CD1c-positive myeloid dendritic cell (primary cell): ENCODE data around the gene COL20A1.

Source experiments
- DNase-seq: peaks from one replicate; pipeline ENCODE4 v3.0.0-alpha.2; 2016; ENCODE audit errors: extremely low spot score

The COL20A1 gene

DNA sequence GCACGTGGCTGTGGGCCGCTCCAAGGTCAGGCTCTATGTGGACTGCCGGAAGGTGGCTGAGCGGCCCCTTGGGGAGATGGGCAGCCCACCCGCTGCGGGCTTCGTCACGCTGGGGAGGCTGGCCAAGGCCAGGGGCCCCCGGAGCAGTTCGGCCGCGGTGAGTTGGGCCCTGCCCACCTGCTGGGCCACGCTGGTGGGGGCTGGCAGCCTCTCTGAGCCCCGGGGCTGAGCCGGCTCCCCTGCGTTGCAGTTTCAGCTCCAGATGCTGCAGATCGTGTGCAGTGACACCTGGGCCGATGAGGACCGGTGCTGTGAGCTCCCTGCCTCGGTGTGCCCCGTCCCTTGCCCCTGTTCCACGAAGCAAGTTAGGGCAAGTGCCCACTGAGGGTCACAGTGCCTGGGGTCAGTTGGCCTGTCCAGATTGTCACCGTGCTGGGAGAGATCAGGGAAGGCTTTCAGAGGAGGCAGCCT lies 27.1 kb downstream of the COL20A1 start:
- no peak for DNase-seq

DNA sequence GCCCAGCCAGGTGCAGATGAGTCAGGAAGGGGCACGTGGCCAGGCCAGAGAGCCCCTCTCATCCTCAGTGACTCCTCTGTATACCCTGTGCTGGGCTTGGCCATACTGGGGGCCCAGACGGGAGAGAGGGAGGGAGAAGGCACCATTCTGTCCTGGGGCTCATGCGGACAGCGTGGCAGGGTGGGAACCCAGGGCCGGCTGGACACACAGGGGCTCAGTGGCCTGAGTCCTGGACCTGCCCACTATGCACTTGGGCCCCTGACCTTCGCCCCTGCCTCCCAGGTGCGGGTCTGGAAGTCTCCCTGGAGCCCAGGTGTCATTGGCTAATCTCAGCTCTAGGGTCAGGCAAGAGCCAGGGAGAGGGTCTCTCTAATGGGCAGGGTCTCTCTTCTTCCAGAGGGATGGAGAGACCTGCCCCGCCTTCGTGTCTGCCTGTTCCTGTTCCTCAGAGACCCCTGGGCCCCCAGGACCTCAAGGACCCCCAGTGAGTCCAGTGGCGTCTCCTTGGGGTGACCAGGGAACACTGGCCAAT lies 27.7 kb downstream of the COL20A1 start:
- DNase-seq, result no peak

DNA sequence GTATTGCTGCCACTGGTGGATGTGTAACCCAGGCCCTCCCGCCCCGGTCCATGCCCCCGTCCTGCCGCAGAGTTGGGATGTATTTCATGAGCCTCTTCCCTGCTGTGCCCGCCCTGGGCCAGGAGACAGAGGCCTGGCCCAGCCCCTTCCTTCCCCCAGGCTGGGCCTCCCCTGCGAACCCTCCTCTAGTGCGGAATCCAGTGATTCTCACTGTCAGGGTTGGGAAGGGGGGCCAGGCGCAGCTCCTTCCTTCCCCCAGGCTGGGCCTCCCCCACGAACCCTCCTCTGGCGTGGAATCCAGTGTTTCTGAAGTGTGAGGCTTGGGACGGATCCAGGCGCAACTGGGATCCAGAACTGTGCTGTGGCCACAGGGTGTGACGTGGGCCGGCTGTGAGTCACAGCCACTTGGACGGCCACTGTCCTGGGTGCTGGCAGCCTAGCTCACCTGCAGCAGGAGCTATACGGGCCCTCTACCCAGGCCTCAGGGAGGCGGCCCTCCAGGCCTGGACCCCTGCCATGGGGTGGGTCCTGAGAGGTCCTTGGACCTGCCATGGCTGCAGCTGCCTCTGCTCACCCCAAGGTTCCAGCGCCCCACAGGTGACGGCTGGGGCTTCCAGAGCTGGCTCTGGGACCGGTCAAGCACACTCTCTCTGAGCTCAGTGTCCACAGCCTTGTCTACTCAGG lies 28.3 kb downstream of the COL20A1 start:
- DNase-seq, result no peak

GRCh38 chr20:63322146-63322932 lies 29.4 kb downstream of the COL20A1 start:
- no peak for DNase-seq

DNA sequence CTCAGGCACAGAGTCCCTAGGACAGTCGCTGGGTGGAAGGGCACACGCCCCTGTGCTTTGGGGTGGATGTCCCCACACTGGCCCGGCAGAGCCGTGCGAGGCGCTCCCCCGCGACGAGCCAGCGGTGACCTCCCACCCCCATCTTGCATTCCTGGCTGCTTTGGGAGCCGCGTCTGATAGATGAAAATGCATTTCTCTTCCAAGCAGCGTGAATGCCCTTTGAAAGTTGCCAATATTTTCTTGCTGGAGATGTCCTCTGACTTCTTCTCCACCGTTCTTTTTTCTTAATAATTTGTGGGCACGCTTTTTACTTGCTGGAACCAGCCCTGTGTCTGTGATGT lies 29.9 kb downstream of the COL20A1 start:
- DNase-seq, result no peak

GRCh38 chr20:63323357-63323981 lies 30.5 kb downstream of the COL20A1 start:
- DNase-seq, result no peak

- DNase-seq, result no peak
These were observed 32.1 kb downstream of the COL20A1 start for GRCh38 chr20:63325021-63325471.

DNA sequence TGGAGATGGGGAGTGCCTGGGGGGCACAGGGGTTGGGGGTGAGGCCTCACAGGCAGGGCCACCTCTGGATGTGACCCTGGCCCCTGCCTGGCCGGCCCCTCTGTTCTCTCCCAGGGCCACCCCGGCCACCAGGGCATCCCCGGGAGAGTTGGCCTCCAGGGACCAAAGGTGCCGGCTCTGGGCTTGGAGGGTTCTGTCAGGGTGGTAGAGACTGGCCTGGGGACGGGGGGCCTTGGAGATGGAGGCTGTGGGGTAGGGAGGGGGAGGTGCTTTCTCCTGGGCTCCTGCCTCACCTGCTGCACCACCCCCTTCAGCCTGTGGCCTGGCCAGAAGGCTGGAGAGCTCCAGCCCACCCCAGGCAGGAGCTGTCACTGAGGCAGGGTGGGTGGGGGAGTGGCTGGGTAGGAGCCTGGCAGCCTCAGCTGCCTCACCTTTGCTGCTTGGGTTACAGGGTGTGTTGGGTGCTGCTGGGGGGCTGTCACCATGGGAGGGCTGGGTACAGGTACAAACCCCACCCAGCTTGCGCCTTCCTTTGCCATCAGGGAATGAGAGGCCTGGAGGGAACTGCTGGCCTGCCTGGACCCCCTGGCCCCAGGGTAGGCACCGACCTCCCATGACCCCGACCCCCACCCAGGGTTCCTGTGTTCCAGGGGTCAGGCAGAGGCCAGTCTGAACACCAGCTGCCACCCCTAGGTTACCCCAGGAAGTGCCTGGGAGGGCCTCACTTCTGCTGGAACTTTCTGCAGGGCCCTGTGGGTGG lies 32.7 kb downstream of the COL20A1 start:
- no peak for DNase-seq

DNA sequence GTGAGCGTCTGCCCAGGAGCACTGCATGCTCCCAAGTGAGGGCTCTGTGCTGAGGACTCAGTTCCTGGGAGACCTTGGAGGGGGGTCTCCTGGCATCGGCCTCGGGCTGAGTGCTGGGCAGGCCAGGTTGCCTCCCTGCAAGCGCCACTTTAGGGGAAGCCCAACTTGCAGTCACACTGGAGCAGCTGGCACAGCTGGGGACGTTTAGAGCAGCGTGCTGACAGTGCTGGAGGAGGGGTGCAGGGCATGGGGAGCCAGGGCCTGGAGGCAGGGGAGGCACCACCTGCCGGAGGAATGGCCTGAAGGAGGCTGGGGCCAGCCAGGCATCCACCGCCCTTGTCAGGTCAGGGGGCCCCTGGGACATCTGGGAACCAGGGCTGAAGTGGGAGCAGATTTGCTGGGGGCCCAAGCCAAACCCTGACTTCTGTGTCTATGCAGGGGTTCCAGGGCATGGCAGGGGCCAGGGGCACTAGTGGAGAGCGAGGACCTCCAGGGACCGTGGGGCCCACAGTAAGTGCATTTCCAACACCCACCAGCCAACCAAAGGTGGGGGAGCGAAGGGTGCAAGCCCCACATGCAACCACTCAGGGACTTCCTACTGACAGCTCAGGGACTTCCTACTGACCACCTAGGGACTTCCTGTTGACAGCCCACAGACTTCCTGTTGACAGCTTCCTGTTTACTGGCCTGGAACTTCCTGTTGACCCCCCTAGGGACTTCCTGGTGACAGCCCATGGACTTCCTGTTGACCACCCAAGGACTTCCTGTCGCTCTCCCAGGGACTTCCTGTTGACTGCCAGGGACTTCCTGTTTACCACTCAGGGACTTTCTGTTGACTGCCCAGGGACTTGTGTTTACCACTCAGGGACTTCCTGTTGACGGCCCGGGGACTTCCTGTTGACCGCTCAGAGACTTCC lies 33.6 kb downstream of the COL20A1 start:
- peak; percentile 4 for DNase-seq

- no peak for DNase-seq
These were observed 34.3 kb downstream of the COL20A1 start for GRCh38 chr20:63327231-63327745.

GRCh38 chr20:63328026-63328700 lies 35.2 kb downstream of the COL20A1 start:
- DNase-seq, result no peak

DNA sequence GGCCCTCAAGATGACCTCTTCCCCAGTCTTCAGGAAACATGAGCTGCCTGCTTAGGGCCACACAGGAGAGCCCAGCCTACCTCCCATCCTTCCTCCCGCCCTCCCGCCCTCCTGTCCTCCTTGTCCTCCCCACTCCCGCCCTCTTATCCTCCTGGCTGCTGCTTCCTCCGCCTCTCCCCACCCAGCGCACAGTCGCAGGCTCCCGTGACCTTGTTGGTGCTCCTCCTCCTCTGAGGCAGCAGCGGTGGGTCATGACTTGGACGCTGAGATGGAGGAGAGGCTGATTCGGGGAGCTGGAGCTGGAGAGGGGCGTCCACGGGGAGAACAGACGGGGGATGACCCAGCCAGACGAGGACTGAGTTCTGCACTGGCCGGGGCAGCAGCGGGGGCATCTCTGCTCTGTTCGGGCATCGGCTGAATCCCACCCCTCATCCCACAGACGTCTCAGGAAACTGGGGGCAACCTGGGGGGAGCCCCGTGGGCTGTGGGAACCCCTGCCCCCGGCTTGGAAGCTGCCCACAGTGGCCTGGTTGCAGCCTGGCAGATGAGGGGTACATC lies 35.8 kb downstream of the COL20A1 start:
- no peak for DNase-seq

- DNase-seq, result no peak
These were observed 36.5 kb downstream of the COL20A1 start for GRCh38 chr20:63329331-63330083.

DNA sequence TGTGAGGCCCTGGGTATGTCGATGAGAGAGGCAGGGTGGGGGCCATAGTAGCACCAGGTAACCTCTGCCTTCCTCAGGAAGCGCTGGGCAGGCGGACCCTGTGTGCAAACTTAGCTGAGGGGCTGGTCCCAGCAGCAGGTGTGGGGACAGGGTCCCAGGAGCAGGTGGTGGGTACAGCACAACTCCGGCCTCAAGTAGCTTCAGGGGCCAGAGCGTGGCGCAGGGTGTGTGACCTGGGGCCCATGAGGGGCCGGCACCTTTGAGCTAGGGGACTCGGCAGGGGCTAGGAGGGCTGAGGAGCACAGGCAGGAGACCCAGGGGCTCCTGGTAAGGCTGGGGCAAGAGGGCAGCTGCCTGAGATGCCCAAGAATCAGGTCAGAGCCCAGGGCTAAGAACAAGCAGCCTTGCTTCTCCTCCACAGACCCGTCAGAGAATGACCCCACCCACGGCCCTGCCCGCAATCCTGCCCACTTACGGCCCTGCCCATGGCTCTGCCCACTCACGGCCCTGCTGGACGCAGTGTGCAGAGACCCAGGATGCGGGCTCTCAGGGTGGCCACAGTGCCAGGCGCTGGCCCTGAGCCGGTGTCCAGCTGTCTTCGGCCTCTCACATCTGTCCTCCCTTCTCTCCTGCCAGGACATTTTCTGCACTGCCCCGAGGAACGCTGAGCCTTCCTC lies 37.2 kb downstream of the COL20A1 start:
- DNase-seq, result no peak

GRCh38 chr20:63330940-63331339 lies 38.0 kb downstream of the COL20A1 start:
- DNase-seq, result no peak

DNA sequence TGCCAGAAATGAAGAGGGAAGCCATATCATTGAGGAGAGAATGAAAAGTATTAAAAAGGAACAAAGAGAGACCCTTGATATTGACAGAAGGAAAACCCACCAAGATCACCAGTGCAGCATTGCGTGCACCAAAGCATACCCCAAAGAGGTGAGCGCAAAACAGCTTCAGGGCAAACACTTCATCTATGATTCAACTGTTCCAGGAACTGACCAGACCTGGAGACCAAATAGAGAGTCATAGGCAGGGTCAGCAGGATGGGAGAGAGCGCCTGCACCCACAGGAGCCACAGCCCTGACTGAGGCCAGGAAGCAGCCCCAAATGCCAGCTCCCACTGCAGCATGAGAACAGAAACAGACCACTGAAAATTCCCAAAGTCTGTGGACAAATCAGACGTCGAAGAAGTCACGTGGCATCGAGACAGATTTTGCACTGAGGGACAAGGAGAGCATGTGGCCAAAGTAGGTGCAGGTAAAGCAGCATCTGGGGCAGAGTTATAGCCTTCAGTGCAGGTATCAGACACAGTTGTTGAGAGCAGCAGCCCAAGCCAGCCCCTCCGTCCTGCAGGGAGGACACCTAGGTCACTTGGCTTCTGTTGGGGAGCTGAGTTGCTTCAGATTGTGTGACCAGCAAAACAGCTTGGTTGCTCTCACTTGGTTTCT lies 38.9 kb downstream of the COL20A1 start:
- no peak for DNase-seq

DNA sequence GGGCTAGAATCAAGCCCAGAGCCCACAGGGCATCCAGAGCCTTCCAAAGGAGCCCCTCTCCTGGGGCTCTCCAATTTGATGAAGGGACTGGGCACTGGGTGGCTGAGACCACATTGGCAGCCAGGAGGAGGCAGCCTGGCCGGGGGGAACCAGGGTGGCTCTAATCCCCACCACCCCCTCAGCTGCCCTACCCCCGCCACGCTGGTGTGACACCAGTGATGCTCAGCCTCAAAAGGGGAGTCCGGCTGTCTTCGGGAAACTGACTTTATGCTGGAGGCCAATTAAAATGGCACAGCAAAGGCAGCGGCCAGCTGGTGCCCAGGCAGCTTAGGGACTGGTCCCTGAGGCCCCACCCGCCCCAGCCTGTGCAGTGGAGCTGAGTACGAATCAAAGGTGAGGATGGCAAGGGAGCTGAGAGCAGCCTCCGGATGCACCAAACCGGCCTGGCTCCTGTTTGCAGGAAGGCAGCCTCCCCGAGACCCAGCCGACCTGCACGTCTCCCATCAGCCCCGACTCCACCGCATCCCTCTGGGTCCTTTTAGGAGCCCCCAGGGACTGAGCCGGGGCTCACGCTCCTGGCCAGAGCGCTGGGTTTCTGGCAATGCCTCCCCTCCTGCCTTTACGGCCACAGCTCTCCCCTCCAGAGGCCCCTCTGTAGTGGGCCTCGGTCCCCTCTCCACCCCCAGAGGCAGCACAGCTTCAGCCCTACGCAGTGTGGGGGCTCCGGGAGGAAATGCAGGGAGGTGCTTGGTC lies 39.7 kb downstream of the COL20A1 start:
- no peak for DNase-seq
